HG03045 (cell line): Measurements from ENCODE around the gene TSKU.
"Not testable (repeated sequence)": the region's sequence is repeated elsewhere in the genome, so short reads cannot be mapped to it uniquely, and the experiment has no call there.

Source experiments
- ATAC-seq: cut with Tn5 transposase; IDR thresholded peaks from one replicate; pipeline ENCODE4 v1.9.1; 2021; ENCODE audit warnings: mild to moderate bottlenecking, moderate library complexity; ENCODE audit not compliant: unreplicated experiment

Gene TSKU

GRCh38 chr11:76822406-76822805, 39.2 kb downstream of the TSKU start:
- no peak for ATAC-seq

GRCh38 chr11:76823481-76824028, 40.4 kb downstream of the TSKU start:
- ATAC-seq = no peak

DNA sequence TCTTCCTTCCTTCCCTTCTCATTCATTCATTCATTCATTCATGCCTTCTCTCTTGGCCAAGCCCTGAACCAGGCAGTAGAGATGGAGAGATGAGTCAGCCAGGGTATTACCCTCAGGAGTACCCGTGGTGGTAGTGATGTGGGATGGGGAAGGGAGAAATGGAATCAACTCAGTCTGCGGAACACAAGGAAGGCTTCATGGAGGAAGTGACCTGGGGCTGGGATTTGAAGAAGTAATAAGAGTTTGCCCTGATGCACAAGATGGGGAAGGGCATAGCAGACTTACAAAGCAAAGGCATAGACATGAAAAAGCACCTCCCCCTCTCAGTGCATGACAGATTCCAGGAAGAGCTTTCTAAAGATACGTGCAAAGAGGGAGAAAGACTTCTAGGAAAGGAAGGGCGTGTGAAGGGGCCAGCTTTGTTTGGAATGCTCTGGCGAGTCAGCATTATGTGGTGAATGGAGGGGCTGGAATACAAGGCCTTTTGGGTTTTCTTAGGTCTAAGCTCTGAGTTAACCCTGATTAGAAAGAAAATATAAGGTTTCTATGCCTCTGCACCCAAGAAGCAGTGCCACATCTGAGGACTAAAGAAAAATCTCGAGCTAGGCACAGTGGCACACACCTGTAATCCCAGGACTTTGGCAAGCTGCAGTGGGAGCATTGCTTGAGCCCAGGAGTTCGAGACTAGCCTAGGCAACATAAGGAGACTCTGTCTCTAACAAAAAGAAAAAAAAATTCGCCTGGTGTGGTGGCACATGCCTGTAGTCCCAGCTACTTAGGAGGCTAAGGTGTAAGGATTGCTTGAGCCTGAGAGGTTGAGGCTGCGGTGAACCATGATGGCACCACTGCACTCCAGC, 41.2 kb downstream of the TSKU start:
- no peak for ATAC-seq

DNA sequence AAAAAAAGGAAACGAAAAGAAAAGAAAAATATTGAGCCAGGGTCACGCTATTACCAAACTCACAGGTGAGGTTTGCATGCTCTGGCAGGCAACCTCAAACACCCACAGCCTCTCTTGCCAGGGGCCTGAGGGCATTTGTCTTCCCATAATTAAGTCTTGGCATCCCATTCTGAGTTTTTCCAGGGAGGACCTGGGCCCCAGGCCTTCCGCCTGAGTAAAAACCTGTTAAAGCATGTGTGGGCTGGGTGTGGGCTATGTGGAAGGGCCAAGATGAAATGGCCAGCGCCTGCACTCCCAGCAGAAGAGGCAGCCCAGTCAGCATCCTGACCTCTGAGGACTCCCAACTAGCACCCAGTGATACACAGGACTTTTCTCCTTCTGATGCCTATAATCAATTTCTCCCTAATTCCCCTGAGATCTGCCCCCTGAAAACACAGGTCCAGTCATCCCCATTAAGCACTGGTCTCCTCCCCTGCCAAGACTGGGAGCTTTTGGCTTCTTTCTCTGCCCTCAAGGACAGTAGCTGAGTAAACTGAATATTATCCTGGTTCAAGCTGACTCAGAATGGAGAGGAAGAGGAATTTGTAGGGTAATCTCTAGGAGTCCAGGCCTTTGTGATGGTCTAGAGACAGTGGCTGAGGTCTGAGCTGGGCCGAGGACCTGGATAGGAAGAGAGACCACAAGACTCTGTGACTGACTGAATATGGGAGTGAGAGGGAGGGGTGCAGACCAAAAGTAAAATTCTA, 42.0 kb downstream of the TSKU start:
- no peak for ATAC-seq

- no peak for ATAC-seq
These were observed 42.7 kb downstream of the TSKU start for GRCh38 chr11:76825726-76826396.

- not testable (repeated sequence) for ATAC-seq
These were observed 43.4 kb downstream of the TSKU start for GRCh38 chr11:76826508-76826907.

DNA sequence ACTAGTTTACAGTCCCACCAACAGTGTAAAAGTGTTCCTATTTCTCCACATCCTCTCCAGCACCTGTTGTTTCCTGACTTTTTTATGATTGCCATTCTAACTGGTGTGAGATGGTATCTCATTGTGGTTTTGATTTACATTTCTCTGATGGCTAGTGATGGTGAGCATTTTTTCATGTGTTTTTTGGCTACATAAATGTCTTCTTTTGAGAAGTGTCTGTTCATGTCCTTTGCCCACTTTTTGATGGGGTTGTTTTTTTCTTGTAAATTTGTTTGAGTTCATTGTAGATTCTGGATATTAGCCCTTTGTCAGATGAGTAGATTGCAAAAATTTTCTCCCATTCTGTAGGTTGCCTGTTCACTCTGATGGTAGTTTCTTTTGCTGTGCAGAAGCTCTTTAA, 43.8 kb downstream of the TSKU start:
- ATAC-seq = not testable (repeated sequence)

GRCh38 chr11:76830639-76831327, 47.6 kb downstream of the TSKU start:
- ATAC-seq = no peak

GRCh38 chr11:76831686-76832310, 48.6 kb downstream of the TSKU start:
- ATAC-seq = no peak

DNA sequence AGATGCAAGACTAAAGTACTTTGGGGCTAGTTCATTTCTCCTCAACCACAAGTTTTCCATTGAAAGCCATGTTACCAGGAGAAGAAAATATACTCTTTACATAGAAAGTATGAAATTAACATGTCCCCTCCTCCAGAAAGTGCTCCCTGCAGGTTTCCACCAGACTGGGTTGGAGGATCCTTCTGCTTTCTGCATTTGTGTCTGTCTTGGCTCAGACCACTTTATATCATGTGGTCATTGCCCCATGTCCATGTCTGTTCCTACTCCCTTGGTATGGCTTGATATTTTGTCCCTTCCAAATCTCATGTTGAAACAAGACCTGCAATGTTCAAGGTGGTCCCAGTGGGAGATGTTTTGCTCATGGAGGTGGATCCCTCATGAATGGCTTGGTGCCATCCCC, 49.2 kb downstream of the TSKU start:
- no peak for ATAC-seq

DNA sequence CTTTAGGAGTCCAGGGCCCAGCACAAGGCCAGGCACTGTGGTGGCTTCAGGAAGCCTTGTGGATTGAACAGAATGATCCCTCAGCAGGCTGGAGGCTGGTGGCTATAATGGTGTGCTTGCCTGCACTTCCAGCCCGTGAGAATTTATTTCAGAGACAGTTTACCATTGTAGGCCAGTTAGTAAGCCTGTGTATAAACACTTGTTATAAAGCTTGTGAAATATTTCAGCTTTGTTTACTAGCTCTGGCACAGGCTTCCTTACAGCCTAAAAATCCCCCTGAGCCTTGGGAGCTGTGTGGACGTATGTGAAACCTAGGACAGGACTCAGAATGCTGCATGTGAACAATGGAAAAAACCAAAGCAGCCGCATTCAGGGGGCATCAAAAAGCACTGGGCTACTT, 51.0 kb downstream of the TSKU start:
- ATAC-seq = no peak

DNA sequence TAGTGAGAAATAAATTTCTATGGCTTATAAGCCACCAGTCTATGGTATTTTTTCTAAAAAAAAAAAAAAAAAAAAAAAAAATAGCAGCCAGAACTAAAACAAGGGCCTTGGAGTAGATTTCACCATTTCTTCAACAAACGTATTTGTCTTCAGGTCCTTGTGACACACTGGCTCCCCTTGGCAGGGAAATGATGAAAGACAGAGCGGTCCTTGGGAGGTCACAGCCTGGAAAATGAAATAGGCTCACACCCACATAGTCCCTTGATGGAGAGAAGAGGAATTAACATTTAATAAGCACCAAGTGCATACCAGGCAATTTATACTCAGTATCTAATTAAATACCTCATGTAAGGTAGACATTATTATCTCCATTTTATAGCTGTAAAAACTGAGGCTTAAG, 51.9 kb downstream of the TSKU start:
- ATAC-seq = no peak

- ATAC-seq = no peak
These were observed 52.9 kb downstream of the TSKU start for GRCh38 chr11:76835928-76836612.

GRCh38 chr11:76836613-76837291, 53.6 kb downstream of the TSKU start:
- ATAC-seq = no peak

GRCh38 chr11:76837696-76838677, 54.8 kb downstream of the TSKU start:
- ATAC-seq = no peak

DNA sequence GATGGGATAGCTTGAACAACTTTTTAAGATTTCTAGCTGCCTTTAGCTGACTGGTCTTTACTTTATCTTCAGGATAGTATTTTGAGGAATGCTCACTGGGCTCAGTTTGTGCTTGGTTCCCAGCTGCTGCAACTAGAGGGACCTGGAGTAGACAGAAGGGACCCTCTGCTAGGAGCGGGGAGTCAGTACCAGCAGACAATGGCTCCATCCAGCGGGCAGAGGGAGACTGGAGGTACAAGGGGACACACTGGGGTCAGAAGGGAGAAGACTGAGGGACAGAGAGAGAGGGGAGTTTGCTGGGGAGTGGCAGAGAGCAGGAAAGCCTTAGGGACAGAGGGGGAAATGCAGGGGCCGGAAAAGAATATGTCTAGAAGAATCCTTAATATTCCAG, 55.5 kb downstream of the TSKU start:
- no peak for ATAC-seq

- ATAC-seq = no peak
These were observed 56.2 kb downstream of the TSKU start for GRCh38 chr11:76839311-76839710.

DNA sequence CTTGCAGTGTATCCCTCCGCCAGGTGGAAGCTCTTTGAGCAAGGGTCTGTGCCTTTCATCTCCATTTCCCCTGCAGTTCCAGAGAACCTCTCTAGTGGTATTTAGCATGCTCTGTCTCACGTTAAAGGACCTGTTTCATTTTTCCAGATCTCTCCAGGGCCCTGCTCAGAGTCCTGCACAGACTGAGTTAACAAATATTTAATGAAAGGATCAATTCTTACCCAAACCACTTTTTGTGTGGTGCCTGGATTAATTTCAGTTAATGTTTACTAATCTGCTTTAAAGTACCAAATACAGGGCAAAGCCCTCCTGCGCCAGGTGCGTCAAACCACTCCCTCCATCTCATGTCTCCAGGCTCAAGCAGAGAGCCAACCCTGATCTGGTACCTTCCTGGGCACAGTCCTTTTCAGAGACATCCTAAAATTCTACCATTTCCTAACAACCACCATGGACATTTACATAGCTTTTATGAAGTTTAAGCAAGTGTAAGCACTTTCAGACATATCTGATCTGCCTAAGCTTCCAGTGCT, 58.8 kb downstream of the TSKU start:
- no peak for ATAC-seq
